GM20000 (cell line): ENCODE results near the gene TIGD3.

Experiments
- DNase-seq: peaks from one replicate; pipeline ENCODE4 v3.0.0; 2012; ENCODE audit warnings: low spot score
- CTCF ChIP-seq: IDR thresholded peaks from 2 replicates; pipeline ENCODE4 v1.5.1; 2012; ENCODE audit warnings: mild to moderate bottlenecking, control low read depth; ENCODE audit errors: extremely low read depth, missing control alignments

TIGD3 gene

GRCh38 chr11:65317025-65317786 is 37.3 kb upstream of the TIGD3 start:
- no peak for DNase-seq
- no peak for TF ChIP-seq CTCF

- no peak for TF ChIP-seq CTCF
- DNase-seq: no peak
Observed at GRCh38 chr11:65320386-65321075, 34.0 kb upstream of the TIGD3 start.

- no peak for TF ChIP-seq CTCF
- DNase-seq: no peak
Observed at GRCh38 chr11:65321076-65321475, 33.5 kb upstream of the TIGD3 start.

GRCh38 chr11:65321828-65322485 is 32.6 kb upstream of the TIGD3 start:
- no peak for DNase-seq

GRCh38 chr11:65323813-65324212 is 30.7 kb upstream of the TIGD3 start:
- DNase-seq: no peak
- TF ChIP-seq CTCF: no peak

More at GRCh38 chr11:65321828-65322485, 32.6 kb upstream of the TIGD3 start:
- TF ChIP-seq CTCF: no peak

GRCh38 chr11:65325435-65325834 is 29.1 kb upstream of the TIGD3 start:
- TF ChIP-seq CTCF: no peak
- no peak for DNase-seq

GRCh38 chr11:65327021-65327420 is 27.5 kb upstream of the TIGD3 start:
- TF ChIP-seq CTCF: no peak
- DNase-seq: no peak
